GM18861 (cell line): ENCODE data around the gene ZNF732.
"Not testable (repeated sequence)": the region's sequence is repeated elsewhere in the genome, so short reads cannot be mapped to it uniquely, and the experiment has no call there.

Source experiments
- ATAC-seq: cut with Tn5 transposase; IDR thresholded peaks from one replicate; pipeline ENCODE4 v1.9.1; 2021; ENCODE audit not compliant: unreplicated experiment

ZNF732 gene

GRCh38 chr4:253936-254756, 51.1 kb downstream of the ZNF732 start:
- ATAC-seq = no peak

GRCh38 chr4:252065-252601, 53.1 kb downstream of the ZNF732 start:
- no peak for ATAC-seq

- no peak for ATAC-seq
Measured at GRCh38 chr4:244471-244870, 60.8 kb downstream of the ZNF732 start.

- no peak for ATAC-seq
Measured at GRCh38 chr4:243426-243825, 61.8 kb downstream of the ZNF732 start.

GRCh38 chr4:242121-242848, 63.0 kb downstream of the ZNF732 start:
- peak; percentile 80 for ATAC-seq

GRCh38 chr4:241411-241810, 63.9 kb downstream of the ZNF732 start:
- ATAC-seq = not testable (repeated sequence)

- no peak for ATAC-seq
Measured at GRCh38 chr4:236028-236427, 69.2 kb downstream of the ZNF732 start.

- no peak for ATAC-seq
Measured at GRCh38 chr4:234178-234577, 71.1 kb downstream of the ZNF732 start.

GRCh38 chr4:223913-224497, 81.3 kb downstream of the ZNF732 start:
- ATAC-seq = no peak
